ENCODE results near the gene CTU1. TPM values are rescaled to one million over a fixed set of nuclear protein-coding genes. Genes with fewer than 3 reads are reported as not detected.
A peak's percentile ranks its signal among the peaks of the same experiment; 100 is the strongest.

CTU1 gene
- total and polyA plus RNA-seq, 2 experiments from 2014 or later = 4.2 to 9.0 TPM

DNA sequence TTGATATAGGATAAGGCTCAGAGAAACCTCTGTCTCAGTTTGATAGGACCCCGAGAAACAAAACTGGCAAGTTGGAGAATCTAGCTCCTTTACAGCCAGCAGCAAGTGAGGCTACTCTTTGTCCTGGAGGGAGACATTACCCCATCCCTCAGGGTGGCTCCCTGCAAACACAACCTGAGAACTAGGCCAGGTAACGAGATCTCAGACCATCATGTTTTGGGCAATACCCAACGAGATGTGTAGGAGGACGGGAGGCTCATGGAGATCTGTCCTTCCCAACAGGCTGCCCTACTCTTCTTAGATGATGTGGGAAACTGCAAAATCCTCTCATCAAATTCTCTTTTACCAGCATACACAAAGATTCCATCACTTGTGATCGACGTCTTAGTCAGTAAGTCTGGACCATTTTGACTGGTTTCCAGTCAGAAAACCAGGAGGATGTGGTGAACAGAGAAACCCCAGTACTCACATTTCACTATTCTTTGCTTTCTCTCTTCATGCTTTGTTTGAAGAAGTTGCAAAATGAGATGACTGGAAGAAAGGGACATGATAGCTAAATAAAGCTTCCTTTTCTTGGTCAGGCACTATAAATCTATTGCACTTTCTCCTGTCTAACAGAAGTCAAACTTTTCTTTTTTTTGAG, 6.0 kb upstream of the CTU1 start:
- Histone ChIP-seq H3K4me2 (ENCODE audit: unreplicated experiment) (no peak overlapping the region), H3K4me1 (ENCODE audit: insufficient read depth) (no peaks in the 10 kb centered on the region), H3K9ac (no peak overlapping the region), H3K4me3 (no peak overlapping the region), H4K20me1 (ENCODE audit: insufficient read depth) (no peaks in the 10 kb centered on the region), H3K36me3 (ENCODE audit: low read depth) (no peaks in the 10 kb centered on the region), H3K27ac (no peak overlapping the region), H3K27me3 (replicated peaks; ENCODE audit: insufficient read depth) (peaks cover 11% of the 10 kb centered on the region), H3F3A (ENCODE audit: insufficient read depth) (no peaks in the 10 kb centered on the region), H3K9me2 (ENCODE audit: insufficient read depth) (no peaks in the 10 kb centered on the region), H2AFZ (no peak overlapping the region), H3K9me3 (ENCODE audit: low read depth) (no peaks in the 10 kb centered on the region), H3K79me2 (ENCODE audit: insufficient read depth) (no peaks in the 10 kb centered on the region)
- 40 to 46% methylated on average over 6 of the region's 6 CpGs for WGBS, 2 experiments (ENCODE audit: low coverage in 1 of 2, low lambda C conversion rate in 2 of 2, missing lambda C conversion rate in 2 of 2)
- no peak for DNase-seq
- TF ChIP-seq EZH2 (IDR thresholded peaks at IDR 0.05; ENCODE audit: insufficient read depth, poor library complexity, severe bottlenecking) (no peak), EZH2phosphoT487 (IDR thresholded peaks at IDR 0.05; ENCODE audit: insufficient read depth, low read depth) (no peak)
- in situ Hi-C loops (cut with MboI) = no loop called here

DNA sequence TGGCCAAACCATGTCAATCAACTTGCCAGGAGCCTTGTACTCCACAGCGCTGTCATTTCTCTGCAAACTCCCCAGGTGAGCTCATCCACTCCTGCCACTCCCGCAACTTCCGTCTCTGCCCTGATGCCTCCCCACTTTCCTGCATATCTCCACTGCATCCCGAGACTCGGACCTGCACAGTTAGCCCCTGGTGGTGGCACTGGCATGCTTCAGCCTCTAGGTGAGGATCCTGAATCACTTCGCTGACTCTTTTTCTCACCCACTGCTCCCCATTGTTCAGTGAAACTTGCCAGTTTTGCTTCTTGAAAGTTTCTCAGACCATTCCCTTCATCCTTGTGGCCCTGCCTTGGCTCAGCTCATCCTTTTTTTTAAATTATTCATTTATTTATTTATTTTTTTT, 3.4 kb upstream of the CTU1 start:
- Histone ChIP-seq H3K27me3 (replicated peaks; ENCODE audit: insufficient read depth) (peaks cover 5% of the 10 kb centered on the region), H3K4me1 (ENCODE audit: insufficient read depth) (no peaks in the 10 kb centered on the region), H3K9me3 (ENCODE audit: low read depth) (no peaks in the 10 kb centered on the region), H3K36me3 (ENCODE audit: low read depth) (no peaks in the 10 kb centered on the region), H3K4me3 (no peak overlapping the region), H3K27ac (no peak overlapping the region), H3K9ac (no peak overlapping the region), H4K20me1 (ENCODE audit: insufficient read depth) (no peaks in the 10 kb centered on the region), H3F3A (ENCODE audit: insufficient read depth) (no peaks in the 10 kb centered on the region), H2AFZ (no peak overlapping the region), H3K79me2 (ENCODE audit: insufficient read depth) (peaks cover 14% of the 10 kb centered on the region), H3K4me2 (ENCODE audit: unreplicated experiment) (no peak overlapping the region), H3K9me2 (ENCODE audit: insufficient read depth) (no peaks in the 10 kb centered on the region)
- peak; percentile 28 for DNase-seq
- TF ChIP-seq EZH2 (IDR thresholded peaks at IDR 0.05; ENCODE audit: insufficient read depth, poor library complexity, severe bottlenecking) (no peak), EZH2phosphoT487 (IDR thresholded peaks at IDR 0.05; ENCODE audit: insufficient read depth, low read depth) (no peak)
- in situ Hi-C loops (cut with MboI) = no loop called here
- WGBS, 2 experiments (ENCODE audit: low coverage in 1 of 2, low lambda C conversion rate in 2 of 2, missing lambda C conversion rate in 2 of 2) = 44 to 45% methylated on average over 6 of the region's 6 CpGs

DNA sequence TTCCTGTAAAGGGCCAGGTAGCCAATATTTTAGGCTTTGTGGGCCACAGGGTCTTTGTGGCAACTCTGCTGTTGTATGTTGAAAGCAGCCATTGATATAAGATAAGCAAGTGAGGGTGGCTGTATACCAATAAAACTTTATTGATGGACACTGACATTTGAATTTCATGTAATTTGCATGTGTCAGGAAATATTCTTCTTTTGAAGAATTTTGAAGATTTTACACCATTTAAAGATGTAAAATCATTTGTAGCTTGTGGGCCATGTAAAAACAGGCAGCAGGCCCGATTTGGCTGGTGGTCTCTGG, 2.4 kb upstream of the CTU1 start:
- H3K9ac ChIP-seq = no peak overlapping the region
- no peaks in the 10 kb centered on the region for H3K9me3 ChIP-seq (ENCODE audit: low read depth)
- no peaks in the 10 kb centered on the region for H3F3A ChIP-seq (ENCODE audit: insufficient read depth)
- WGBS, 2 experiments (ENCODE audit: low coverage in 1 of 2, low lambda C conversion rate in 2 of 2, missing lambda C conversion rate in 2 of 2) = 0 to 7% methylated on average over 1 of the region's 1 CpG
- H3K9me2 ChIP-seq (ENCODE audit: insufficient read depth) = no peaks in the 10 kb centered on the region
- no peaks in the 10 kb centered on the region for H3K36me3 ChIP-seq (ENCODE audit: low read depth)
- no peak overlapping the region for H2AFZ ChIP-seq
- DNase-seq = no peak
- TF ChIP-seq EZH2phosphoT487 (IDR thresholded peaks at IDR 0.05; ENCODE audit: insufficient read depth, low read depth) = no peak
- no peak for TF ChIP-seq EZH2 (IDR thresholded peaks at IDR 0.05; ENCODE audit: insufficient read depth, poor library complexity, severe bottlenecking)
- peaks cover 24% of the 10 kb centered on the region for H3K79me2 ChIP-seq (ENCODE audit: insufficient read depth)
- no peak overlapping the region for H3K4me3 ChIP-seq
- peaks cover 2% of the 10 kb centered on the region; the same call in 1 of the 2 replicates for H3K27me3 ChIP-seq (replicated peaks; ENCODE audit: insufficient read depth)
- H3K27ac ChIP-seq = no peak overlapping the region
- no peaks in the 10 kb centered on the region for H3K4me1 ChIP-seq (ENCODE audit: insufficient read depth)
- H3K4me2 ChIP-seq (ENCODE audit: unreplicated experiment) = no peak overlapping the region
- H4K20me1 ChIP-seq (ENCODE audit: insufficient read depth) = no peaks in the 10 kb centered on the region
- in situ Hi-C loops (cut with MboI) = no loop called here

DNA sequence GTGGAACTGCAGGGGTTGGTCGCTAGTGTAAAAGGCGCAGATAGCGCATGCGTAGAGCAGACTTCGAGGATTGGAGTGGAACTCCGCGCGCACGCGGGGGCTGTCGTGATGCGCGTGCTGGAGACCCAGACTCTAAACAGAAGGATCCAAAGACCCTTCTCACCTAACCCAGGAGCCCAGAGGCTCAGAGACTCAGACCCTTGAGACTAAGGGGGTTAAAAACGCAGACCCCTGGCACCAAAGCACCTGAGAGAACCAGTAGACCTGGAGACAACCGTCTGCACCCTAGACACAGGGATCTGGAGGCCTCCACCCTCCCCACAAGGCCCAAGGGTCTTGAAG, 567 bp upstream of the CTU1 start:
- no peaks in the 10 kb centered on the region for H3K9me2 ChIP-seq (ENCODE audit: insufficient read depth)
- H2AFZ ChIP-seq = peak overlapping the region; percentile 90
- H3K4me3 ChIP-seq = peak overlapping the region; percentile 84
- H3K9me3 ChIP-seq (ENCODE audit: low read depth) = no peaks in the 10 kb centered on the region
- peak overlapping the region; percentile 85 for H3K9ac ChIP-seq
- peak overlapping the region; percentile 71 for H3K4me2 ChIP-seq (ENCODE audit: unreplicated experiment)
- H4K20me1 ChIP-seq (ENCODE audit: insufficient read depth) = no peaks in the 10 kb centered on the region
- TF ChIP-seq EZH2 (IDR thresholded peaks at IDR 0.05; ENCODE audit: insufficient read depth, poor library complexity, severe bottlenecking) = no peak
- TF ChIP-seq EZH2phosphoT487 (IDR thresholded peaks at IDR 0.05; ENCODE audit: insufficient read depth, low read depth) = no peak
- H3K36me3 ChIP-seq (ENCODE audit: low read depth) = no peaks in the 10 kb centered on the region
- no peaks in the 10 kb centered on the region for H3F3A ChIP-seq (ENCODE audit: insufficient read depth)
- DNase-seq = no peak
- H3K79me2 ChIP-seq (ENCODE audit: insufficient read depth) = peaks cover 34% of the 10 kb centered on the region
- in situ Hi-C loops (cut with MboI) = no loop called here
- H3K27me3 ChIP-seq (replicated peaks; ENCODE audit: insufficient read depth) = no peaks in the 10 kb centered on the region; the same call in 1 of the 2 replicates
- no peaks in the 10 kb centered on the region for H3K4me1 ChIP-seq (ENCODE audit: insufficient read depth)
- 2 to 3% methylated on average over 15 of the region's 15 CpGs for WGBS, 2 experiments (ENCODE audit: low coverage in 1 of 2, low lambda C conversion rate in 2 of 2, missing lambda C conversion rate in 2 of 2)
- no peak overlapping the region for H3K27ac ChIP-seq

Measured in GM23248 (cell line).